GM12878 (cell line): ENCODE data around the gene PLPP2.

Source experiments
- EZH2 ChIP-seq: IDR thresholded peaks from 2 replicates; pipeline ENCODE4 v1.6.1; 2012; ENCODE audit warnings: low read depth, mild to moderate bottlenecking, control low read depth, inconsistent platforms, low read length, borderline replicate concordance; ENCODE audit not compliant: control insufficient read depth
- RCOR1 ChIP-seq: conservative IDR thresholded peaks from 2 replicates; pipeline ENCODE4 v1.6.1; 2012; ENCODE audit warnings: low read depth, low read length, improper control_type of control experiment
- TF ChIP-seq, protein P1 (sequence below): IDR thresholded peaks from 2 replicates; pipeline ENCODE4 v1.6.1; 2012; ENCODE audit warnings: low read depth, low read length, improper control_type of control experiment
- TF ChIP-seq, protein P2 (sequence below), 3 experiments: IDR thresholded peaks in 2 of 3; conservative IDR thresholded peaks in 1 of 3; 2 replicates each; pipeline ENCODE4 v1.5.1; 2011; ENCODE audit warnings: low read depth in 3 of 3, low read length in 3 of 3, mild to moderate bottlenecking in 3 of 3, control low read depth in 2 of 3, moderate library complexity in 2 of 3, inconsistent platforms in 1 of 3, mixed read lengths in 1 of 3; ENCODE audit not compliant: control insufficient read depth in 2 of 3, insufficient read depth in 1 of 3; ENCODE audit errors: extremely low read depth in 1 of 3
- TF ChIP-seq, protein P3 (sequence below): IDR thresholded peaks from 2 replicates; pipeline ENCODE4 v1.6.1; 2011; ENCODE audit warnings: borderline replicate concordance, low read depth, mild to moderate bottlenecking, moderate library complexity, mixed read lengths, low read length; ENCODE audit not compliant: insufficient read depth; ENCODE audit errors: extremely low read length

DNA sequence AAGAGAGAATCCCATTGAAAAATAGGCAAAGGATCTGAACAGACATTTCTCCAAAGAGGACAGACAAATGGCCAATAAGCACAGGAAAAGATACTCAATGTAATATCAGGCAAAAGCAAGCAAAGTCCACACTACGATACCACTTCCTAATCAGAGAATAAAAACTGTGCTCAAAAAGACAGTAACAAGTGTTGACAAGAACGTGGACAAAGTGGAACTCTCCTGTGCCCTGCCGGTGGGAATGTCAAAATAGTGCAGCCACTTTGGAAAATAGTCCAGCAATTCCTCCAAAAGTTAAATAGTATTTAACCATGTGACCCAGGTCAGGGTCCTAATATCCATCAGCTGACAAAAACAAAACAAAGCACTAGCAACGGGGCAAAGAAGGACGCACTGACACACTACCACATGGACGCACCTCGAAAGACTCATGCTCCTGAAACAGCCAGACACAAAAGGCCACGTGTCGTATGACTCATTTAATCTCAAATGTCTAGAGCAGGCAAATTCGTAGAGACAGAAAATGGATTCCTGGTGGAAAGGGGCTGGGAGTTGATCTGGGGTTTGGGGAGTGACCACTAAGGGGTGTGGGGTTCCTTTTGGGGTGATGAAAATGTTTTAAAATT lies 48.2 kb upstream of the PLPP2 start:
- TF ChIP-seq, protein P1, sequence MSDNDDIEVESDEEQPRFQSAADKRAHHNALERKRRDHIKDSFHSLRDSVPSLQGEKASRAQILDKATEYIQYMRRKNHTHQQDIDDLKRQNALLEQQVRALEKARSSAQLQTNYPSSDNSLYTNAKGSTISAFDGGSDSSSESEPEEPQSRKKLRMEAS, result no peak
- TF ChIP-seq, protein P2, sequence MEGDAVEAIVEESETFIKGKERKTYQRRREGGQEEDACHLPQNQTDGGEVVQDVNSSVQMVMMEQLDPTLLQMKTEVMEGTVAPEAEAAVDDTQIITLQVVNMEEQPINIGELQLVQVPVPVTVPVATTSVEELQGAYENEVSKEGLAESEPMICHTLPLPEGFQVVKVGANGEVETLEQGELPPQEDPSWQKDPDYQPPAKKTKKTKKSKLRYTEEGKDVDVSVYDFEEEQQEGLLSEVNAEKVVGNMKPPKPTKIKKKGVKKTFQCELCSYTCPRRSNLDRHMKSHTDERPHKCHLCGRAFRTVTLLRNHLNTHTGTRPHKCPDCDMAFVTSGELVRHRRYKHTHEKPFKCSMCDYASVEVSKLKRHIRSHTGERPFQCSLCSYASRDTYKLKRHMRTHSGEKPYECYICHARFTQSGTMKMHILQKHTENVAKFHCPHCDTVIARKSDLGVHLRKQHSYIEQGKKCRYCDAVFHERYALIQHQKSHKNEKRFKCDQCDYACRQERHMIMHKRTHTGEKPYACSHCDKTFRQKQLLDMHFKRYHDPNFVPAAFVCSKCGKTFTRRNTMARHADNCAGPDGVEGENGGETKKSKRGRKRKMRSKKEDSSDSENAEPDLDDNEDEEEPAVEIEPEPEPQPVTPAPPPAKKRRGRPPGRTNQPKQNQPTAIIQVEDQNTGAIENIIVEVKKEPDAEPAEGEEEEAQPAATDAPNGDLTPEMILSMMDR (IDR thresholded peaks at IDR 0.05 in 2 of 3, conservative IDR thresholded peaks at IDR 0.05 in 1 of 3; ENCODE audit: control insufficient read depth in 2 of 3, extremely low read depth in 1 of 3, insufficient read depth in 1 of 3, low read depth in 3 of 3, low read length in 3 of 3), result no peak
- TF ChIP-seq EZH2 (no peak), RCOR1 (no peak)
- TF ChIP-seq, protein P3, sequence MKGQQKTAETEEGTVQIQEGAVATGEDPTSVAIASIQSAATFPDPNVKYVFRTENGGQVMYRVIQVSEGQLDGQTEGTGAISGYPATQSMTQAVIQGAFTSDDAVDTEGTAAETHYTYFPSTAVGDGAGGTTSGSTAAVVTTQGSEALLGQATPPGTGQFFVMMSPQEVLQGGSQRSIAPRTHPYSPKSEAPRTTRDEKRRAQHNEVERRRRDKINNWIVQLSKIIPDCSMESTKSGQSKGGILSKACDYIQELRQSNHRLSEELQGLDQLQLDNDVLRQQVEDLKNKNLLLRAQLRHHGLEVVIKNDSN, result no peak
